Measurements from ENCODE around the gene PCGF3.

The PCGF3 gene

DNA sequence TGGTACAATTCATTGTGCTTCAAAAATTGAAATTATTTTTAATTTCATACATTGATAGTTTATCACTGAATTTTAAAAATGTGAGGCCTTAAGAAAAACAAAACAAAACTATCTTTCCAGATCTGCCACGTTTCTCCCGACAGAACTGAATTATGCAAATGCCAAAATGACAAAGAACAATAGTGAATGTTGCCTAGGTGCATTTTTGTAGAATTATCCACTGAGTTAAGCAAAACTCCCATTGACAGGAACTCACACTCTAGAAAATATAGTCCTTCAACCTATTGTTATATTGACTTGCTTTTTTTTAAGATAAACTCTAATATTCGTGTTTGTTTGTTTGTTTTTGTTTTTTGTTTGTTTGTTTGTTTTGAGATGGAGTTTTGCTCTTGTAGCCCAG, 6.5 kb downstream of the PCGF3 start:
- Histone ChIP-seq H3K9me3 (ENCODE audit: control insufficient read depth in 5 of 5, low read length in 5 of 5) (no peaks in the 10 kb centered on the region), H3K4me1 (ENCODE audit: control insufficient read depth in 5 of 5, insufficient read depth in 5 of 5, low read length in 5 of 5) (peaks cover 8 to 29% (median 24%) of the 10 kb centered on the region in 5 donors), H3K9ac (ENCODE audit: low read length in 5 of 5) (no peak overlapping the region), H3K4me3 (ENCODE audit: low read depth in 1 of 5, low read length in 5 of 5) (no peak overlapping the region), H3K27ac (ENCODE audit: low read depth, low read length) (no peak overlapping the region), H3K36me3 (ENCODE audit: control insufficient read depth in 5 of 5, insufficient read depth in 5 of 5, low read length in 5 of 5) (peaks cover 0 to 13% (median 8%) of the 10 kb centered on the region in 5 donors), H3K27me3 (ENCODE audit: control insufficient read depth in 5 of 5, insufficient read depth in 4 of 5, low read length in 5 of 5) (no peaks in the 10 kb centered on the region)

DNA sequence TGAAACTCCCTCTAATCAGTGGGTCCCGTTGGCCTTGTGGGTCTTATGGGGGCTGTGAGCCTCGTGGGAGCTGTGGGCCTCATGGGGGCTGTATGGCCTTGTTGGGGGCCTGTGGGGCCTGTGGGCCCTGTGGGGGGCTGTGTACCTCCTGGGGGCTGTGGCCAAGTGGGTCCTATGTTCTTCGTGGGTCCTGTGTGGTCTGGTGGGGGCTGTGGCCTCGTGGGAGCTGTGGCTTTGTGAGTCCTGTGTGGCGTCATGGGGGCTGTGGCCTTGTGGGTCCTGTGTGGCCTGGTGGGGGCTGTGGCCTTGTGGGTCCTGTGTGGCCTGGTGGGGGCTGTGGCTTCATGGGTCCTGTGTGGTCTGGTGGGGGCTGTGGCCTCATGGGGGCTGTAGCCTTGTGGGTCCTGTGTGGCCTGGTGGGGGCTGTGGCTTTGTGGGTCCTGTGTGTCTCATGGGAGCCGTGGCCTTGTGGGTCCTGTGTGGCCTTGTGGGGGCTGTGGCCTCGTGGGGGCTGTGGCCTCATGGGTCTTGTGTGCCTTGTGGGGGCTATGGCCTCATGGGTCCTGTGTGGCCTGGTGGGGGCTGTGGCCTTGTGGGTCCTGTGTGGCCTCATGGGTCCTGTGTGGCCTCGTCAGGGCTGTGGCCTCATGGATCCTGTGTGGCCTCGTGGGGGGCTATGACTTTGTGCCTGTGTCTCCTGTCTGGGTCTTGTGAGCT, 7.4 kb downstream of the PCGF3 start:
- H3K4me1 ChIP-seq (ENCODE audit: control insufficient read depth in 5 of 5, insufficient read depth in 5 of 5, low read length in 5 of 5), result peaks cover 7 to 25% (median 16%) of the 10 kb centered on the region in 5 donors
- H3K9me3 ChIP-seq (ENCODE audit: control insufficient read depth in 5 of 5, low read length in 5 of 5), result no peaks in the 10 kb centered on the region
- no peak overlapping the region for H3K27ac ChIP-seq (ENCODE audit: low read depth, low read length)
- no peaks in the 10 kb centered on the region for H3K27me3 ChIP-seq (ENCODE audit: control insufficient read depth in 5 of 5, insufficient read depth in 4 of 5, low read length in 5 of 5)
- H3K9ac ChIP-seq (ENCODE audit: low read length in 5 of 5), result no peak overlapping the region
- no peak overlapping the region for H3K4me3 ChIP-seq (ENCODE audit: low read depth in 1 of 5, low read length in 5 of 5)
- peaks cover 0 to 16% (median 8%) of the 10 kb centered on the region in 5 donors for H3K36me3 ChIP-seq (ENCODE audit: control insufficient read depth in 5 of 5, insufficient read depth in 5 of 5, low read length in 5 of 5)

DNA sequence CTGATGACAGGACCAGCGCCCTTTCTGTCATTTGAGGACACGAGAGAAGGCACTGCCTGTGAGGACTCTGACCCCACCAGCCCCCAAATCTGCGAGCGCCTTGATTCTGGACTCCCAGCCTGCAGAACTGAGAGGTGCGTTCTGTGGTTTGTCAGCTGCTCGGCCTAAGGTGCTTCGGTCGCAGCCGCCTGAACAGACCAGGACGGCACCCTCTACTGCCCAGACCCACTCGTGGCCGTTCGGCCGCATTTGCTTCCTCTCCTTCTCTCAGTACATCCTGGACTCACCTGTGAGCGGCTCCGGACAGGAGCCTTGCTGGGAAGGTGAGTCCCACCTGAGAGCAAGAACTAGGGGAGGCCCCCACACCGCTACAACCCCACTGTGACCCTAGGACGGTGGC, 8.5 kb downstream of the PCGF3 start:
- Histone ChIP-seq H3K9me3 (ENCODE audit: control insufficient read depth in 5 of 5, low read length in 5 of 5) (no peaks in the 10 kb centered on the region), H3K27me3 (ENCODE audit: control insufficient read depth in 5 of 5, insufficient read depth in 4 of 5, low read length in 5 of 5) (no peaks in the 10 kb centered on the region), H3K36me3 (ENCODE audit: control insufficient read depth in 5 of 5, insufficient read depth in 5 of 5, low read length in 5 of 5) (peaks cover 0 to 16% (median 8%) of the 10 kb centered on the region in 5 donors), H3K9ac (ENCODE audit: low read length in 5 of 5) (peak overlapping the region in 1 of 5 donors; percentile 26), H3K27ac (ENCODE audit: low read depth, low read length) (no peak overlapping the region), H3K4me3 (ENCODE audit: low read depth in 1 of 5, low read length in 5 of 5) (no peak overlapping the region), H3K4me1 (ENCODE audit: control insufficient read depth in 5 of 5, insufficient read depth in 5 of 5, low read length in 5 of 5) (peaks cover 3 to 15% (median 7%) of the 10 kb centered on the region in 5 donors)

DNA sequence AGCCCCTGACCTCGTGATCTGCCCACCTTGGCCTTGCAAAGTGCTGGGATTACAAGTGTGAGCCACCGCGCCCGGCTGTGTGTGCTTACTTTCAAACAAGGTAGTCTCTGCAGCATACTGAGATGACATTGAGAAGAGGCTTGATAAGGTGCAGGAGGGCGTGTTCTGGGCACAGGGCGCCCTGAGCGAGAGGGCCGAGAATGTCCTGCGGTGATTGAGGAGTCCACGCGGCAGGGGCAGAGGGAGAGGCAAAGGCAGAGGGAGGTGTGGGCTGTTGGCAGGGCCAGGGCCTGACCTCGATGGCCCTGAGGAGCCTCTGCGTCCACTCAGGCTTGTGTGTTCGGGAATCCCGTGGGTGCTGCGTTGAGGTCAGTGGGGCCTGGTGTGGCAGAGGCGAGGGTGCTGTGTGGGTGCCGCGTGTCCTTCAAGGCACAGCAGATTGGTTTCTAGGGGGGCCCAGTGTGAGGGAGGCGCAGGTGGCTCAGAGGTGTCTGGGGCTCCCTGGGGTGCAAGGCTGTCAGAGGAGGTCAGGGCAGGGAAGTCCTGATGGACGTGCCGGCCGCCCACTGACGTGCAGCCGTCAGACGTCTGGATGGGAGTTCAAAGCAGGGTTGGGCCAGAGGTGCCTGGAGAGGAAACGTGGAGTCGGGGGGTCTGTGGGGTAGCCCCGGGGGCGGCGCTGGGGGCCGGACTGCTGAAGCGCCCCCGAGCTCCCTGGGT, 12.1 kb downstream of the PCGF3 start:
- H3K9ac ChIP-seq (ENCODE audit: low read length in 5 of 5), result no peak overlapping the region
- no peak overlapping the region for H3K4me3 ChIP-seq (ENCODE audit: low read depth in 1 of 5, low read length in 5 of 5)
- H3K27me3 ChIP-seq (ENCODE audit: control insufficient read depth in 5 of 5, insufficient read depth in 4 of 5, low read length in 5 of 5), result no peaks in the 10 kb centered on the region
- no peak overlapping the region for H3K27ac ChIP-seq (ENCODE audit: low read depth, low read length)
- H3K4me1 ChIP-seq (ENCODE audit: control insufficient read depth in 5 of 5, insufficient read depth in 5 of 5, low read length in 5 of 5), result peaks cover 5 to 25% (median 18%) of the 10 kb centered on the region in 5 donors
- peaks cover 0 to 20% (median 10%) of the 10 kb centered on the region in 5 donors for H3K36me3 ChIP-seq (ENCODE audit: control insufficient read depth in 5 of 5, insufficient read depth in 5 of 5, low read length in 5 of 5)
- no peaks in the 10 kb centered on the region for H3K9me3 ChIP-seq (ENCODE audit: control insufficient read depth in 5 of 5, low read length in 5 of 5)

DNA sequence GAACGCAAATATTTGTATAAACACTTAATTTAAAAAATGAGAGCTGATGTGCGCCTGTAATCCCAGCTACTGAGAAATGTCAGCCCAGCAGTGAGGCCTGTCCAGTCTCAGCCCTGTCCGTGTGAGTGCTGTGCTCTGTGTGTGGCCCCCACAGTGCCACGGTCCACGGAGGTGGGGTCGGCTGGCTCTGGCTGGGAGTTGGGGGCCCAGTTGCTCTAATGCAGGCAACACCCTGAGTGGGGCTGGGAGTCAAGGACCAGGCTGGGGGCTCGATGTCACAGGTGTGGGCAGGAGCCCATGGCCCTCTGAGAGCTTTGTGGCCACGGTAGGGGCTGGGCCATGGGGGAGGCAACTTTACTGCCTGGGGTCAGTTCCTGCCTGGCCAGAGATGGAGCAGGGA, 12.8 kb downstream of the PCGF3 start:
- Histone ChIP-seq H3K36me3 (ENCODE audit: control insufficient read depth in 5 of 5, insufficient read depth in 5 of 5, low read length in 5 of 5) (peaks cover 0 to 27% (median 15%) of the 10 kb centered on the region in 5 donors), H3K4me1 (ENCODE audit: control insufficient read depth in 5 of 5, insufficient read depth in 5 of 5, low read length in 5 of 5) (peaks cover 5 to 25% (median 17%) of the 10 kb centered on the region in 5 donors), H3K4me3 (ENCODE audit: low read depth in 1 of 5, low read length in 5 of 5) (no peak overlapping the region), H3K9ac (ENCODE audit: low read length in 5 of 5) (no peak overlapping the region), H3K9me3 (ENCODE audit: control insufficient read depth in 5 of 5, low read length in 5 of 5) (no peaks in the 10 kb centered on the region), H3K27me3 (ENCODE audit: control insufficient read depth in 5 of 5, insufficient read depth in 4 of 5, low read length in 5 of 5) (no peaks in the 10 kb centered on the region), H3K27ac (ENCODE audit: low read depth, low read length) (no peak overlapping the region)

DNA sequence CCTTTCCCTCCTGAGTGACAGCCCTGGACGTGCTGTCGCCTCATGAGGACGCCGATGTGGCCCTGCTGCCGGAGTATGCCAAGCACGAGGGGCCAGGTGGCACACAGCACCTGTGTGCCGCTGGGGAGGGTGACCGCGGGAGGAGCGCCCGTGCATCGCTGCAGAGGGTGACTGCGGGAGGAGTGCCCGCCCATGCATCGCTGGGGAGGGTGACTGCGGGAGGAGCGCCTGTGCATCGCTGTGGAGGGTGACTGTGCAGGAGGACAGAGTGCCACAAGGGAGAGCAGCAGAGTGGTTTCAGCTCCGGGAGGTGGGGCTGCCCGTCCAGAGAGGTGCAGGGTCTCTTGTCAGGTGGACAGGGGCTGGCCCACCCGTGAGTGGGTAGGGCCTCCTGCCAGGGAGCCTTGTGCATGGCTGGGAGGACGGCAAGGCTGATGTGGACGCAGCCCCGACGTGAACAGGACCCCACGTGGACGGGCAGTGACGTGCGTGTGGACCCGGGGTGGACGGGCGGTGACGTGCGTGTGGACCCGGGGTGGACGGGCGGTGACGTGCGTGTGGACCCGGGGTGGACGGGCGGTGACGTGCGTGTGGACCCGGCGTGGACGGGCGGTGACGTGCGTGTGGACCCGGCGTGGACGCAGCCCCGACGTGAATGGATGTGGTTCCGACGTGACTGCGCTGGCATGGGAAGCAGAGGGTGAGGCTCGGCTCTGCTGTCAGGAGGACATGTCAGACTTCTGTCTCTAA, 14.7 kb downstream of the PCGF3 start:
- H3K4me3 ChIP-seq (ENCODE audit: low read depth in 1 of 5, low read length in 5 of 5), result no peak overlapping the region
- H3K4me1 ChIP-seq (ENCODE audit: control insufficient read depth in 5 of 5, insufficient read depth in 5 of 5, low read length in 5 of 5), result peaks cover 2 to 23% (median 11%) of the 10 kb centered on the region in 5 donors
- no peak overlapping the region for H3K27ac ChIP-seq (ENCODE audit: low read depth, low read length)
- no peak overlapping the region for H3K9ac ChIP-seq (ENCODE audit: low read length in 5 of 5)
- H3K9me3 ChIP-seq (ENCODE audit: control insufficient read depth in 5 of 5, low read length in 5 of 5), result no peaks in the 10 kb centered on the region
- H3K27me3 ChIP-seq (ENCODE audit: control insufficient read depth in 5 of 5, insufficient read depth in 4 of 5, low read length in 5 of 5), result no peaks in the 10 kb centered on the region
- H3K36me3 ChIP-seq (ENCODE audit: control insufficient read depth in 5 of 5, insufficient read depth in 5 of 5, low read length in 5 of 5), result peaks cover 0 to 26% (median 12%) of the 10 kb centered on the region in 5 donors

DNA sequence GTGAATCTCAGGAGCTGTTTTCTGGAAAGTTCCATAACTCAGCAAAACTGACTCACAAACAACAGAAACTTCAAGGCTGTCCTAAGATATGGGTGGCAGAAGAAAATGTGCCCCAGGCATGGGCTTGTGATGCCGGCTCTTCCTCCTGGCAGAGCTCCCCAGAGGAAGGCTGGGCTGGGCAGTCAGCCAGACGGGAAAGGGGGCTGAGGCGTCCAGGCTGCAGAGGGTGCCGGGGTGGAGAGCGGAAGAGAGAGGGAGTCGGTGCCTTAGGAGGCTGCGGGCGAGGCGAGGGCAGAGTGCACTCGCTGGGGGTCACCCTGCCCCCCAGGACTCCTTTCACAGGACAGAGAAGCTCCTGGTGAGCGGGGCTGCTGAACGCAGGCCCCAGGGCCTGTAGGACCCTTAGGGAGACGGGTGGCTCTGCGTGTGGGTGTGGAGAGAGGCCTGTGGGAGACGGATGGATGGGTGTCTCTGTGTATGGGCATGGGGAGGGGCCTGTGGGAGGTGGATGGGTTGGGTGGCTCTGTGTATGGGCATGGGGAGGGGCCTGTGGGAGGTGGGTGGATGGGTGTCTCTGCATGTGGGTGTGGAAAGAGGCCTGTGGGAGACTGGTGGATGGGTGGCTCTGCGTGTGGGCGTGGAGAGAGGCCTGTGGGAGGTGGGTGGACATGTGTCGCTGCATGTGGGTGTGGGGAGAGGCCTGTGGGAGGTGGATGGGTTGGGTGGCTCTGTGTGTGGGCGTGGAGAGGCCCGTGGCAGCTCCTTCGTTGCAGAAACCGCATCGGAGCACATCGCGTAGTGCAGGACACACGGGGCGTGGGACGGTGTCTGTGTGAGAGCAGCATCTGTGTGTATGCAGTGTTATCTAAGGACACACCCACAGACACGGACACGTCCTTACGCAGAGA, 15.9 kb downstream of the PCGF3 start:
- Histone ChIP-seq H3K9me3 (ENCODE audit: control insufficient read depth in 5 of 5, low read length in 5 of 5) (no peaks in the 10 kb centered on the region), H3K4me3 (ENCODE audit: low read depth in 1 of 5, low read length in 5 of 5) (no peak overlapping the region), H3K27ac (ENCODE audit: low read depth, low read length) (no peak overlapping the region), H3K9ac (ENCODE audit: low read length in 5 of 5) (peak overlapping the region in 1 of 5 donors; percentile 51), H3K4me1 (ENCODE audit: control insufficient read depth in 5 of 5, insufficient read depth in 5 of 5, low read length in 5 of 5) (peaks cover 2 to 29% (median 20%) of the 10 kb centered on the region in 5 donors), H3K36me3 (ENCODE audit: control insufficient read depth in 5 of 5, insufficient read depth in 5 of 5, low read length in 5 of 5) (peaks cover 0 to 26% (median 12%) of the 10 kb centered on the region in 5 donors), H3K27me3 (ENCODE audit: control insufficient read depth in 5 of 5, insufficient read depth in 4 of 5, low read length in 5 of 5) (no peaks in the 10 kb centered on the region)

DNA sequence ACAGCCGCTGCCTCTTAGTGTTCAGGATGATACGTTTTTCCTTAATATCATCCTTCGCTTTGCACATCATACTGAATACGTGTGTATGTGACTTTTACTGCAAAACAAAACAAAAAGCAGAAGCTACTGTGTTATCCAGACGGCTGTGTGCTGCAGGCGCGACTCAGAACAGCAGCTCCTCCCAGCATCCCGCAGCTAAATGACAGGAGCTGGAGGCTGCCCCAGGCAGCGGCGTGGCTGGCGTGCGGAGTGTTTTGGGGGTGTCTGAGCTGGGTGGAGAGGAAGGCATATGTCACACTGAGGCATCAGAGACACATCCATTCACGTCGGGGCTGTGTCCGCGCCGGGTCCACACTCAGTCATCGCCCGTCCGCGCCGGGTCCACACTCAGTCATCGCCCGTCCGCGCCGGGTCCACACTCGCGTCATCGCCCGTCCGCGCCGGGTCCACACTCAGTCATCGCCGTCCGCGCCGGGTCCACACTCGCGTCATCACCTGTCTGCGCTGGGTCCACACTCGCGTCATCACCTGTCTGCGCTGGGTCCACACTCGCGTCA, 16.6 kb downstream of the PCGF3 start:
- Histone ChIP-seq H3K9ac (ENCODE audit: low read length in 5 of 5) (no peak overlapping the region), H3K4me3 (ENCODE audit: low read depth in 1 of 5, low read length in 5 of 5) (no peak overlapping the region), H3K27me3 (ENCODE audit: control insufficient read depth in 5 of 5, insufficient read depth in 4 of 5, low read length in 5 of 5) (no peaks in the 10 kb centered on the region), H3K4me1 (ENCODE audit: control insufficient read depth in 5 of 5, insufficient read depth in 5 of 5, low read length in 5 of 5) (peaks cover 2 to 34% (median 25%) of the 10 kb centered on the region in 5 donors), H3K36me3 (ENCODE audit: control insufficient read depth in 5 of 5, insufficient read depth in 5 of 5, low read length in 5 of 5) (peaks cover 0 to 26% (median 12%) of the 10 kb centered on the region in 5 donors), H3K9me3 (ENCODE audit: control insufficient read depth in 5 of 5, low read length in 5 of 5) (no peaks in the 10 kb centered on the region), H3K27ac (ENCODE audit: low read depth, low read length) (no peak overlapping the region)

DNA sequence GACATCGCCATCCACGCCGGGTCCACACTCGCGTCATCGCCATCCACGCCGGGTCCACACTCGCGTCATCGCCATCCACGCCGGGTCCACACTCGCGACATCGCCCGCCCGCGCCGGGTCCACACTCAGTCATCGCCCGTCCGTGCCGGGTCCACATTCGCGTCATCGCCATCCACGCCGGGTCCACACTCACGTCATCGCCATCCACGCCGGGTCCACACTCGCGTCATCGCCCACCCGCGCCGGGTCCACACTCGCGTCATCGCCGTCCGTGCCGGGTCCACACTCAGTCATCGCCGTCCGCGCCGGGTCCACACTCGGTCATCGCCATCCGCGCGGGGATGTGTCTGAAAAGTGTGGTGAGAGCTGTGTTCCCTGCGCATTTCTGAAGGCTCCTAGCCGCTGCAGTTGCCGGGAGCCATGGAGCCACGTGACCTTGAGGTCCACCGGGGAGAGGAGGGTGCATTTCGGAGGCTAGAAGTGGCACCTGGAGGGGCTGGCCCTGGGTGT, 17.3 kb downstream of the PCGF3 start:
- Histone ChIP-seq H3K9me3 (ENCODE audit: control insufficient read depth in 5 of 5, low read length in 5 of 5) (no peaks in the 10 kb centered on the region), H3K27ac (ENCODE audit: low read depth, low read length) (no peak overlapping the region), H3K36me3 (ENCODE audit: control insufficient read depth in 5 of 5, insufficient read depth in 5 of 5, low read length in 5 of 5) (peaks cover 0 to 22% (median 12%) of the 10 kb centered on the region in 5 donors), H3K9ac (ENCODE audit: low read length in 5 of 5) (no peak overlapping the region), H3K27me3 (ENCODE audit: control insufficient read depth in 5 of 5, insufficient read depth in 4 of 5, low read length in 5 of 5) (no peaks in the 10 kb centered on the region), H3K4me3 (ENCODE audit: low read depth in 1 of 5, low read length in 5 of 5) (no peak overlapping the region), H3K4me1 (ENCODE audit: control insufficient read depth in 5 of 5, insufficient read depth in 5 of 5, low read length in 5 of 5) (peaks cover 2 to 29% (median 25%) of the 10 kb centered on the region in 5 donors)

Data from subcutaneous abdominal adipose tissue (tissue), 5 donors.